ENCODE results near the gene DIDO1. TPM values are rescaled to one million over a fixed set of nuclear protein-coding genes. Genes with fewer than 3 reads are reported as not detected.
A peak's percentile ranks its signal among the peaks of the same experiment; 100 is the strongest.

DIDO1 gene
- total RNA-seq, 8 experiments from 2014 or later = 24.1 to 61.2 (median 36.0) TPM

DNA sequence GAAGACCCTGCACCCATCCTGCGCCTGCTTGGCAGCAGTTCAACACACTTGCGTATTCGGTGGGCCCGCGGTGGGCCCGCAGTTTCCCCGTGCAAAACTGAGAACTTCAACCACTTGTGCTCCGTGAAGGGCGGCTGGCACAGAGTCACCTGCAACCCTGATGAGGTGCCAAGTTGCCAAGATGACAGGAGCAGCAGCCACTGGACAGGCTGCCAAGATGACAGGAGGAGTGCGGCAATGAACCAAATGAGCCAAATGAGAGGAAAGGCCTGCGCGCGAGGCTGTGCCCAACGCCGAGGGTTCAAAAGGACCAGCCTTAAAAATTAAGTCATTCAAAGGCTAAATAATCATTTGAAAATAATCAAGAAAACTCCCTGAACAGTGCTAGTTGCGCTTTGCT, 20.1 kb downstream of the DIDO1 start:
- in situ Hi-C loops (cut with MboI; ENCODE audit: low pct_unique_long_range_greater_than_20kb in 2 of 9, low sequenced_read_pairs in 9 of 9, unreplicated experiment in 9 of 9) = no loop called here
- H3K4me1 ChIP-seq (replicated peaks in 1 of 2) = no peaks in the 10 kb centered on the region
- 80 to 100% (median 96%) methylated on average over 1 to 11 of the region's 16 CpGs for WGBS, 10 experiments
- H3K27ac ChIP-seq = no peak overlapping the region
- ATAC-seq (replicated peaks in 6 of 8) = no peak
- no peak overlapping the region for H3K4me3 ChIP-seq

DNA sequence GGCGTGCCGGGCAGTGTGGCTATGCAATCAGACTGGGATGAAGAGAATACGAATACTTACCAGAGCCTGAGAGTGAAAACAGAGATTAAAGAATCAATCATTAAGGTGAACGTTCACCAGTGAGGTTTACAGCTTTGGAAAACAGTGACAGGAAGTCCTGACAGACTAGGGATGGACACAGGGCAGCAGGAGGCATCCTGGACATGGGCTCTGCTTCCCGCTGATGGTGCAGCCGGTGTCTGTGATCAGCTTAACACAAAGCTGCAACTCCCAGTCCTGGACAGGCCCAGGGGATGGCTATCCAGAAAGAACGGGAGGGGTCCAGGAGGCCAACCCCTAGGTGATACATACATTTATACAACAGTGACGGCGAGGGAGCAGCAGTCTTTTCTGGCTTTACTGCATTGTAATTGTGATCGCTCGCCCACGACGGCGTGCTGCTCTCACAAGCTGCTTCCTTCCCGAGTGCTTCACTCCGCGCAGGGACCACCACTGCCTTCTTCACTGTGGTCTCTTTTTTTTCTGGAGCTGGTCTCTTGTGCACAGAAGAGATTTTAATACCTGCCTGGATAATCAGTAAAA, 20.7 kb downstream of the DIDO1 start:
- WGBS, 10 experiments = 64 to 100% (median 91%) methylated on average over 2 to 15 of the region's 17 CpGs
- peaks cover 0 to under 1% of the 10 kb centered on the region in 2 donors for H3K4me1 ChIP-seq (replicated peaks in 1 of 2)
- in situ Hi-C loops (cut with MboI; ENCODE audit: low pct_unique_long_range_greater_than_20kb in 2 of 9, low sequenced_read_pairs in 9 of 9, unreplicated experiment in 9 of 9) = no loop called here
- no peak overlapping the region for H3K27ac ChIP-seq
- H3K4me3 ChIP-seq = no peak overlapping the region
- ATAC-seq (replicated peaks in 6 of 8) = no peak

DNA sequence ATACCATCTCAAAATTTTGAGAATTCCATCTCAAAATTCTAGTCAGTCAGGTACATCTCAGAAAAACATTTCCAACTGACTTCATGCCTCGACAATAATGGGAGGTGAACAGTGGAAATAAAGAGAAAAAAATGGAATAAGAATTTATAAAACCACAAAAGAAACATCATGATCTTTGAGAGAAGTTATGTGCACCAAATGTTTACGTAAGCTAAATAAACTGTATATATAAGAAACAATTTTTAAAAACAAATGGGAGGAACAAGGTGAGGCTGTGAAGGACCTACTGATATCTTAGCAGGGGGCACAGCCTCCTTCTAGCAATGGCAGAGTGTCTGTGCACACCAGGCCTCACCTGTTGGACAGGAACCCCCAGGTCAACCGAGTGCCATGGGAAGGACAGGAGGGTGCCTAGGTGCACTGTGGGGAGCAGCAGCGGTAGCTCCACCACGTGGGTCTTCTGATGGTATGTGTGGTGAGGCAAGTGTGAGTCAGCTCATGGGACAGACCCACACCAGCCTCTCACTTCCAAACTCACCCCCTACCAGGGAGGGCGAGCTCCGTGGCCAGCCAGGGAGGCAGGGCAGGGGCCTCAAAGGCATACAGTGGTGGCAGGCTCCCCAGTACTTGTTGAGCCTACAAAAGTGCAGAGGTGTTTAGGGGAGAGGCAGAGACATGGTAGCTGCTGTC, 23.2 kb downstream of the DIDO1 start:
- in situ Hi-C loops (cut with MboI; ENCODE audit: low pct_unique_long_range_greater_than_20kb in 2 of 9, low sequenced_read_pairs in 9 of 9, unreplicated experiment in 9 of 9) = no loop called here
- no peak for ATAC-seq (replicated peaks in 6 of 8)
- WGBS, 10 experiments = 71 to 100% (median 98%) methylated on average over 1 to 5 of the region's 7 CpGs

DNA sequence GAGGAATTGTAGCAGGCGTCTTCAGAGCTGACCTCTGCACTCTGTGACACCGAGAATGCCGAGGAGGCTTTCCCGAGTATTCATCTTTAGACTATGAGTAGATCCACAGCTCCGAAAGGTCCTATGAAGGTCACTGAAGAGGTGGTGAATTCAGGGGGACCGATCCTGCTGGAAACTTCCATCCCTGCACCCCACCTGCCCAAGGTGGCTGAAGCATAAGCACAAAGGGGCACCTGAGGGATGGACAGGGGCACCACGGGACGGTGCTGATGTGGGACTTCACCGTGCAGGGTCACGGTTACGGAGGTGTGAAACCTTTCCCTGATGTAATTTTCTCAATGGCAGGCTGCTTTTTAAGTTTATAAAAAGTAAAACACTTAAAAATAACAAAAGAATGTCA, 24.4 kb downstream of the DIDO1 start:
- H3K4me1 ChIP-seq (replicated peaks in 1 of 2) = peaks cover 14 to 15% of the 10 kb centered on the region in 2 donors
- H3K4me3 ChIP-seq = no peak overlapping the region
- in situ Hi-C loops (cut with MboI; ENCODE audit: low pct_unique_long_range_greater_than_20kb in 2 of 9, low sequenced_read_pairs in 9 of 9, unreplicated experiment in 9 of 9) = no loop called here
- no peak for ATAC-seq (replicated peaks in 6 of 8)
- H3K27ac ChIP-seq = no peak overlapping the region
- 68 to 100% (median 91%) methylated on average over 1 to 10 of the region's 11 CpGs; no CpG with 5 or more reads in 4 of the 10 experiments for WGBS, 10 experiments

More for the DNA sequence above, 23.2 kb downstream of the DIDO1 start:
- no peak overlapping the region for H3K4me3 ChIP-seq
- H3K27ac ChIP-seq = no peak overlapping the region
- H3K4me1 ChIP-seq (replicated peaks in 1 of 2) = peaks cover 14 to 15% of the 10 kb centered on the region in 2 donors

DNA sequence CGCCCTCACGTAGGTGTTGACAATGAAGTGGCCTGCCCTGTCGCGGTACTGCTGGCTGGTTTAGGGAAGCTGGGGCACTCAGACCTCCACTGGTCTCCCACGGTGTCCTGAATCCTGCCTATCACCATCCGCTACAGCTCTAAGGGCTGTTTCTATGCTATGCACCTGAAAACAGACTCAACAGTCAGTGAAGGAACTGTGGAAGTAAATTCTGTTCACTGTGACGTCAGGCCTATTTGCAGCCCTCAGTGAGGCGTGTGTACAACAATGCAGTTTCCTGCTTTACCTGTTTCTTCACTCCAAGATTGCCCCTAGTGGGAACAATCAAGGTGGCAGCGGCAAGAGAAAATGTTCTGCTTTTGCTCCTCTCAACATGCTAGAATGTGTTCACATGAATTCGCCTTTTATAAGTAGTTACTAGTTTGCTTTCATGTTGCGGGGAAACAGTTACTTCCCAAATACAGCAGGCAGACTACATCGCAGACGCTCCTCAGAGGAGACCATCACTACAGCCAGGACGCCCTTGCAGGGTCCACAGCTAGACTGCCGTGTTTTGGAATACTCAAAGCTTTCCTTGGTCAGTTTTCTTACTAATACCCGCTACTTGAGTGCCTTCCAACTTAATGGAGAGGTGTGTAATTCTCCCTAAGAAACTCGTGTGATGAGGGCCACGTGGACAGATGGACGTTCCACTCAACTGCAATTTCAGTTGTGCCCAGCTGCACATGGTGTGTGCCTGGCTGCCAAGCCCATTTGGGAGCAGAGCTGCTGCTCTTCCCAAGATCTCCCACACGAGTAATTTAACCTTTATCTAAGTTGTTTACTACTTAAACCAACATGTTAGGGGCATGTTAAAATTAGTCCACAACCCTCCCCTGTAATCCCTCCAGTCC, 25.4 kb downstream of the DIDO1 start:
- Histone ChIP-seq H3K4me1 (replicated peaks in 1 of 2) (peaks cover 14 to 15% of the 10 kb centered on the region in 2 donors), H3K27ac (no peak overlapping the region), H3K4me3 (no peak overlapping the region)
- WGBS, 10 experiments = 46 to 88% (median 69%) methylated on average over 2 to 15 of the region's 20 CpGs; no CpG with 5 or more reads in 3 of the 10 experiments
- in situ Hi-C loops (cut with MboI; ENCODE audit: low pct_unique_long_range_greater_than_20kb in 2 of 9, low sequenced_read_pairs in 9 of 9, unreplicated experiment in 9 of 9) = no loop called here
- ATAC-seq (replicated peaks in 6 of 8) = peak; percentile 4 to 40 (median 22)

DNA sequence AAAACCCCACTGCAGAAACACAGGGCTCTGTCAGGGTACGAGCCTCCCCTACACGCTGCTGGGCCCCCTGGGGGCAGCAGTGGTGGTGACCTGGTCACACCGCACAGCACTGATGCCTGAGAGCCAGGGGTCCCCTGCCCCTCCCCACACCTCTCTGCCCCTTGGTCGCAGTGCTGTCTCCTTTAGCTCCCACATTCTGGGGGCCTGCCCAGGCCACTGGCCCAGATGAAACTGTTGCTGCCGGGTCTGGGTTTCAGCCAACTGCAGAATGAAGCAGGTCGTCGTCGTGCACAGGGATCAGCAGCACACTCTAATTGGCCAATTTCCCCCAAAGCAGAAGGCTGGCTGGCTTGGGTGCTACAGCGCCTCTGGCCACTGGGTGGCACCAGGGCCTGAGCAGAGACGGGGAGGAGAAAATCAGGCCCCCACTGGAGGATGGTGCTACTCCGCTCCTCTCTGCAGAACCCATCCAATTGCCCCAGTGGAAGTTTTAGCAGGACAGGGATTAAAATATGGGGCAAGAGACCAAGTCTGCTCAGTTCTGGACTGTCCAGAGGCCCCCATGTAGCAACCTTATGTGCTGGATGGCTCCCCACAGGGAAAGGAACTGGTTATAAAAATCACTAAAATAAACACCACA, 26.1 kb downstream of the DIDO1 start:
- Histone ChIP-seq H3K4me3 (no peak overlapping the region), H3K4me1 (replicated peaks in 1 of 2) (peaks cover 14 to 15% of the 10 kb centered on the region in 2 donors), H3K27ac (no peak overlapping the region)
- WGBS, 10 experiments = 0 to 20% (median 7%) methylated on average over 1 to 3 of the region's 11 CpGs; no CpG with 5 or more reads in 4 of the 10 experiments
- ATAC-seq (replicated peaks in 6 of 8) = peak; percentile 86 to 94 (median 89)
- in situ Hi-C loops (cut with MboI; ENCODE audit: low pct_unique_long_range_greater_than_20kb in 2 of 9, low sequenced_read_pairs in 9 of 9, unreplicated experiment in 9 of 9) = no loop called here

DNA sequence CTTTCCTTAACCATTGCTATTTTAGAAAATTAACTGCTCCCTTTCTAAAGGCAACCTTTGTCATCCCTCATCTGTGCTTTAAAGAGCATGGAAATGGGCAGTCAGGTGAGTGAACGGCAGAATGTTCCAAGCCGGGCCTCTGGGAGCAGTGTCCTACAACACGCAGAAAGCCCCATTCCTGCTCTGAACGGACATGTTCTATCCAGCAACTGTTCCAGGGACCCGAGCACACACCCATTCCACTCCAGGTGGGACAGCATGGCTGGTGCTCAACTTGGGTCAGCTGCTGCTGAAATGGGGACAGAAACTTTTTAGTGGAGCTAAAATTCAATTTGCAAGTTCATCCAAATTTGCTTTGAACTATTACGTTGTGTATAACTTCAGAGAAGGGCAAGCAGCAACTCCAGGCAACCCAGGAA, 26.7 kb downstream of the DIDO1 start:
- Histone ChIP-seq H3K4me1 (replicated peaks in 1 of 2) (peaks cover 14 to 15% of the 10 kb centered on the region in 2 donors), H3K27ac (no peak overlapping the region), H3K4me3 (no peak overlapping the region)
- in situ Hi-C loops (cut with MboI; ENCODE audit: low pct_unique_long_range_greater_than_20kb in 2 of 9, low sequenced_read_pairs in 9 of 9, unreplicated experiment in 9 of 9) = no loop called here
- 28 to 71% (median 60%) methylated on average over 1 to 5 of the region's 6 CpGs; no CpG with 5 or more reads in 5 of the 10 experiments for WGBS, 10 experiments
- peak in 7 of 8 experiments; percentile 14 to 40 (median 39) for ATAC-seq (replicated peaks in 6 of 8)

DNA sequence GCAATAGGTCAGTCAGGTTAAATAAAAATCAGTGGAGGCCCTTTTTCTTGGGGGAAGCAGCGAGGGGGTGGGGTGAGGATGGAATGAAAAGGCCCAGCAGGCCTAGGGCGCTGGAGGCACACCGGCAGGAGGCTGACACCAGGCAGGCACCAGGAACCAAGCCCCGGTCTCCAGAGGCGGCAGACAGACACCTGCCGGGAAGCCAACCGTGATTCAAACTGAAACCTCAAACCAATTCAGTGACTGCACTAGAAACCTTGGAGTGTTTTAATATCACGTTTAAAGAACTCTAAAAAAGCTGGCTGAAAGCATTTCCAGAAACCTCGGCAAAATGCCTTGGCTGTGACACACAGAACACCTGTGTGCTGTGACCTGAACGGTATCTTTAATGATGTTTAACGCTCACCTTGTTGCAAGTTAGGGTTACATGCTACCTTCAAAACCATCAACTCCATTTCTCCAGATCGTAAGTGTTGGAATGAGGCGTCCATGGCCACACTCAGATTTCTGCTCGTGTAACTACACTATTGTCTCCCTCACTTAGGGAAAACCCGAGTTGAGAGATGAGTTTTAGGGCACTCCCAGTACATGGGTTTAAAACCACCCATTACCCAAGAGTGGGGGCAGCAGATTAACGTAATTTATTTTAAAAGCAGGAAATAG, 27.2 kb downstream of the DIDO1 start:
- in situ Hi-C loops (cut with MboI; ENCODE audit: low pct_unique_long_range_greater_than_20kb in 2 of 9, low sequenced_read_pairs in 9 of 9, unreplicated experiment in 9 of 9) = no loop called here
- no peak for ATAC-seq (replicated peaks in 6 of 8)
- WGBS, 10 experiments = 5 to 82% (median 60%) methylated on average over 3 to 13 of the region's 16 CpGs; no CpG with 5 or more reads in 1 of the 10 experiments

DNA sequence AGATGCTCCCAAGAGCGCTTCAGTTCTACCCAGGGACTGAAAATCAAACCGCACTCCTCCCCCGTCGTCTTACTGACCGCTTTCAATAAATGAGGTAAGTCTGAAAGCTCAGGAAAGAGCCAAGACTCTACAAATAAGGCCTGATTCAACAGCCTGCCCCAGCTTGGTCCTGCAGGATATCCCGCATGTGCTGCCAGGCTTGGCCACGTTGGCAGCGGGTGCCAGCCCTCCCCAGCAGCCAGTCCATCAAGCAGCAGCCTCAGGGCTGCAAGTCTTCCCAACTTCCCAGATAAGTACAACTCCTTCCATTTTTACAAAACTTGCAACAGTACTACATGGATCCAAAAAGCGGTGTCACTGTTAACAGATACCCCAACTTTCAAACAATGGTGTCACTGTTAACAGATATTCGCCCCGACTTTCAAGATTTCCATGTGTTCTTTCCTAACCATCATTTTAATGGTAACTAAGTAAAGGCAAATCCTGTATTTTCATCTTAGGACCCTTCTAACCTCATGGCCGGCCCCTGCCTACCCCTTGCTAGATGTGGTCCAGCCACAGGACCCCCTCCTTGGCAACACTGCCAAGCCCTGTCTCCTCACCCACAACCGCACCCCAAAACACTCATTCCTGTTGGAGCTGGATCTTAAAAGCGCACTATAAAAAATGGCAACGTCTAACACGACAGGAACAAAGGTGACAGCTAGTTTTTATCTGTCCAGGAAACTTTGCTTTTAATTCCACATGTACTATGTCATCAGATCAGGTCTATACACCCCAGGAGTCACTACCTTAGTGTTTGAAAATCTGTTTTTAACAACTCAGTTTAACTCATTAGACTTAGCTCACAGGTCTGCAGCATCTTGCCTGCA, 28.0 kb downstream of the DIDO1 start:
- in situ Hi-C loops (cut with MboI; ENCODE audit: low pct_unique_long_range_greater_than_20kb in 2 of 9, low sequenced_read_pairs in 9 of 9, unreplicated experiment in 9 of 9) = no loop called here
- 63 to 100% (median 95%) methylated on average over 2 to 13 of the region's 16 CpGs; no CpG with 5 or more reads in 2 of the 10 experiments for WGBS, 10 experiments

More for the DNA sequence above, 27.2 kb downstream of the DIDO1 start:
- Histone ChIP-seq H3K27ac (no peak overlapping the region), H3K4me3 (no peak overlapping the region), H3K4me1 (replicated peaks in 1 of 2) (peaks cover 14 to 15% of the 10 kb centered on the region in 2 donors)

DNA sequence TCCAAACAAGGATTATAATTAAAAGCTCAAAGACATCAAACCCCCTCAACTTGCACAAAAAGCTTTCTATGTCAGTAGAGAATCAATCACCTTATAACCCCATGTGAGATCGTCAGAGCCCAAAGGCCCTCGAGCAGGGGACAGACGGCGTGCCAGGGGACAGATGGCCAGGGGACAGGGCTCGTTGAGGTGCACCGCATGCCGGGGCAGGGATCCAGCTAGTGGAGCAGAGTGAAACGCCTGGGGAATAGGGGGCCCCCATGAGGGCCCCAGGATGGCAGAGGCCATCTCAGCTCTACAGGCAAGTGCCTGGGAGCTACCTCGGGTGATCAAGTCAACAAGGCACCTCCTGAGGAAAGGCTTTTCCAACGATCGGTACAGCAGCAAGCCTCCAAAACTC, 28.6 kb downstream of the DIDO1 start:
- in situ Hi-C loops (cut with MboI; ENCODE audit: low pct_unique_long_range_greater_than_20kb in 2 of 9, low sequenced_read_pairs in 9 of 9, unreplicated experiment in 9 of 9) = no loop called here
- 10 to 100% (median 66%) methylated on average over 1 to 8 of the region's 11 CpGs; no CpG with 5 or more reads in 4 of the 10 experiments for WGBS, 10 experiments
- peaks cover 14 to 15% of the 10 kb centered on the region in 2 donors for H3K4me1 ChIP-seq (replicated peaks in 1 of 2)
- H3K27ac ChIP-seq = no peak overlapping the region
- ATAC-seq (replicated peaks in 6 of 8) = no peak
- no peak overlapping the region for H3K4me3 ChIP-seq

More for the DNA sequence above, 28.0 kb downstream of the DIDO1 start:
- Histone ChIP-seq H3K4me1 (replicated peaks in 1 of 2) (peaks cover 14 to 15% of the 10 kb centered on the region in 2 donors), H3K4me3 (no peak overlapping the region), H3K27ac (no peak overlapping the region)
- no peak for ATAC-seq (replicated peaks in 6 of 8)

DNA sequence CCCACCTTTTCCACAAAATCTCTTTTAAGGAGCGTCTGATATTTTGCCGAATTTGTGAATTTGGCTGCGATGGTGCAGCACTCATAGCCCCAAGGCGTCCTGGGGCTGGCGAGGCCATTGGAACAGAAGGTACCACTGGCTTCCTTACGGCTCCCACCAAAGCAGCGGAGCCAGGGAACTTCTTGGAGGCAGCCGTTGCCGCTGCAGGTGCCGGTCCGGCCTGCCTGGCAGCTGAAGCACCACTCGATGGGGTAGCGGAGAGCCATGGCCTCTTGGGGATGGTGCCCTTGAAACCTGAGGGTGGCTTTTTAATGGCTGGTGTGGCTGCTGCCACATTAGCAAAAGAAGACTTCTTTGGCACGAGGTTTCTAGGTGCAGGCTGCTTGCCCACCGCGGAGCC, 29.8 kb downstream of the DIDO1 start:
- WGBS, 10 experiments = 90 to 100% (median 95%) methylated on average over 1 to 15 of the region's 16 CpGs; no CpG with 5 or more reads in 4 of the 10 experiments
- in situ Hi-C loops (cut with MboI; ENCODE audit: low pct_unique_long_range_greater_than_20kb in 2 of 9, low sequenced_read_pairs in 9 of 9, unreplicated experiment in 9 of 9) = no loop called here
- no peak overlapping the region for H3K27ac ChIP-seq
- no peak for ATAC-seq (replicated peaks in 6 of 8)
- H3K4me3 ChIP-seq = no peak overlapping the region
- peaks cover 14 to 15% of the 10 kb centered on the region in 2 donors for H3K4me1 ChIP-seq (replicated peaks in 1 of 2)

Data from motor neuron (in vitro differentiated cells).